DOHH2 (cell line): ENCODE results near the gene PRR15L.

Experiments used
- H3F3A ChIP-seq: fragments of 200-600 bp; sonication (generic), shearing (Covaris generic); 2 replicates; pipeline ENCODE4 v1.6.0; 2016; ENCODE audit warnings: antibody characterized with exemption, mild to moderate bottlenecking; ENCODE audit not compliant: control insufficient read depth, insufficient read depth
- H3K27ac ChIP-seq: fragments of 200-600 bp; sonication (generic); 2 replicates; pipeline ENCODE4 v1.5.1; 2014; ENCODE audit warnings: low read depth, mild to moderate bottlenecking, low read length, moderate library complexity
- H3K27me3 ChIP-seq: fragments of 200-600 bp; sonication (generic); 2 replicates; pipeline ENCODE4 v1.6.1; 2014; ENCODE audit warnings: mild to moderate bottlenecking, low read length, mixed read lengths; ENCODE audit not compliant: control insufficient read depth
- H3K36me3 ChIP-seq: fragments of 200-600 bp; sonication (generic); 2 replicates; pipeline ENCODE4 v1.6.1; 2014; ENCODE audit warnings: mild to moderate bottlenecking, low read length, moderate library complexity, mixed read lengths; ENCODE audit not compliant: control insufficient read depth
- H3K4me1 ChIP-seq: fragments of 200-600 bp; sonication (generic); 2 replicates; pipeline ENCODE4 v1.6.1; 2014; ENCODE audit warnings: mild to moderate bottlenecking, low read length, mixed read lengths; ENCODE audit not compliant: control insufficient read depth
- H3K4me2 ChIP-seq: fragments of 200-600 bp; sonication (generic); 2 replicates; pipeline ENCODE4 v1.6.0; 2014; ENCODE audit warnings: mild to moderate bottlenecking, low read length, moderate library complexity
- H3K4me3 ChIP-seq: fragments of 200-600 bp; sonication (generic); 2 replicates; pipeline ENCODE4 v1.5.1; 2014; ENCODE audit warnings: mild to moderate bottlenecking, low read length, mixed read lengths
- H3K79me2 ChIP-seq: fragments of 200-600 bp; sonication (generic); 2 replicates; pipeline ENCODE4 v1.6.1; 2014; ENCODE audit warnings: mild to moderate bottlenecking, low read length, mixed read lengths; ENCODE audit not compliant: control insufficient read depth
- H3K9me2 ChIP-seq: fragments of 200-600 bp; sonication (generic); replicated peaks from 2 replicates; pipeline ENCODE4 v1.6.1; 2014; ENCODE audit warnings: mild to moderate bottlenecking, low read length, mixed read lengths; ENCODE audit not compliant: control insufficient read depth
- H3K9me3 ChIP-seq: fragments of 200-600 bp; sonication (generic); 2 replicates; pipeline ENCODE4 v1.6.1; 2014; ENCODE audit warnings: antibody characterized with exemption, low read length, mixed read lengths; ENCODE audit not compliant: control insufficient read depth, insufficient read depth
- H4K20me1 ChIP-seq: fragments of 200-600 bp; sonication (generic); 2 replicates; pipeline ENCODE4 v1.6.0; 2014; ENCODE audit warnings: low read depth, mild to moderate bottlenecking, antibody characterized with exemption, low read length, moderate library complexity; ENCODE audit not compliant: control insufficient read depth, insufficient read depth
- CTCF ChIP-seq: fragments of 200-600 bp; sonication (generic); IDR thresholded peaks from one replicate; pipeline ENCODE4 v1.5.1; 2014; ENCODE audit warnings: antibody characterized with exemption, mild to moderate bottlenecking, low read depth, low read length; ENCODE audit not compliant: poor library complexity, severe bottlenecking
- EZH2phosphoT487 ChIP-seq: fragments of 200-600 bp; sonication (generic); IDR thresholded peaks from 2 replicates; pipeline ENCODE4 v1.6.1; 2017; ENCODE audit warnings: borderline replicate concordance, mild to moderate bottlenecking, antibody characterized with exemption, low read length, moderate library complexity, mixed read lengths

PRR15L gene

GRCh38 chr17:47975189-47975822, 17.6 kb upstream of the PRR15L start:
- no peak overlapping the region for H3K4me2 ChIP-seq
- H3K27ac ChIP-seq = no peak overlapping the region
- no peak overlapping the region for H3K4me3 ChIP-seq
- no peaks in the 10 kb centered on the region for H3K9me2 ChIP-seq
- no peak for TF ChIP-seq EZH2phosphoT487
- TF ChIP-seq CTCF = no peak
- H3K79me2 ChIP-seq = peaks cover 22% of the 10 kb centered on the region
- no peaks in the 10 kb centered on the region; the same call in 1 of the 2 replicates for H3F3A ChIP-seq
- H3K36me3 ChIP-seq = peaks cover 70% of the 10 kb centered on the region
- 0 out of 2 replicates have a peak, but pooled peaks cover 4% of the 10 kb centered on the region for H4K20me1 ChIP-seq
- no peaks in the 10 kb centered on the region for H3K27me3 ChIP-seq
- H3K4me1 ChIP-seq = peaks cover 24% of the 10 kb centered on the region
- H3K9me3 ChIP-seq = no peaks in the 10 kb centered on the region

GRCh38 chr17:47973541-47973940, 15.9 kb upstream of the PRR15L start:
- Histone ChIP-seq H3K4me3 (no peak overlapping the region), H3K36me3 (peaks cover 52% of the 10 kb centered on the region)
- TF ChIP-seq EZH2phosphoT487 = no peak
- no peak for TF ChIP-seq CTCF

GRCh38 chr17:47970725-47971499, 13.2 kb upstream of the PRR15L start, which contains the start of gene CDK5RAP3:
Gene CDK5RAP3, plus strand, starts transcription at chr17:47971113. Its CDS starts 34 bp downstream, at chr17:47971147.
- Histone ChIP-seq H3K27me3 (no peaks in the 10 kb centered on the region), H3K36me3 (peaks cover 35% of the 10 kb centered on the region), H3K4me3 (peak within 1 kb of the TSS; percentile 84), H4K20me1 (no peaks in the 10 kb centered on the region), H3K4me2 (peak within 1 kb of the TSS; percentile 85), H3K9me3 (no peaks in the 10 kb centered on the region), H3K4me1 (peaks cover 26% of the 10 kb centered on the region), H3K9me2 (no peaks in the 10 kb centered on the region), H3K27ac (peak within 1 kb of the TSS; percentile 8; the same call in 1 of the 2 replicates), H3F3A (no peaks in the 10 kb centered on the region; the same call in 1 of the 2 replicates), H3K79me2 (peaks cover 22% of the 10 kb centered on the region)
- TF ChIP-seq EZH2phosphoT487 = no peak
- TF ChIP-seq CTCF = peak; percentile 88

More at GRCh38 chr17:47973541-47973940, 15.9 kb upstream of the PRR15L start:
- Histone ChIP-seq H3K27me3 (no peaks in the 10 kb centered on the region), H4K20me1 (0 out of 2 replicates have a peak, but pooled peaks cover 1% of the 10 kb centered on the region), H3K4me2 (no peak overlapping the region), H3K4me1 (peaks cover 28% of the 10 kb centered on the region), H3K79me2 (peaks cover 22% of the 10 kb centered on the region), H3K9me2 (no peaks in the 10 kb centered on the region), H3K27ac (no peak overlapping the region), H3K9me3 (no peaks in the 10 kb centered on the region), H3F3A (no peaks in the 10 kb centered on the region; the same call in 1 of the 2 replicates)
